SU-DHL-6 (cell line): ENCODE data around the gene KLF2.

Experiments
- H2AFZ ChIP-seq: fragments of 200-600 bp; sonication (generic); 2 replicates; pipeline ENCODE4 v1.6.1; 2014; ENCODE audit warnings: low read depth, mild to moderate bottlenecking, moderate library complexity, mixed read lengths, antibody characterized with exemption, low read length; ENCODE audit not compliant: severe bottlenecking
- H3F3A ChIP-seq: fragments of 200-600 bp; shearing (Covaris generic); 2 replicates; pipeline ENCODE4 v1.6.0; 2016; ENCODE audit warnings: antibody characterized with exemption, mild to moderate bottlenecking; ENCODE audit not compliant: insufficient read depth
- H3K27ac ChIP-seq: fragments of 200-600 bp; sonication (generic); 2 replicates; pipeline ENCODE4 v1.5.1; 2016; ENCODE audit warnings: low read depth, mild to moderate bottlenecking, low read length, moderate library complexity, mixed read lengths
- H3K27me3 ChIP-seq: fragments of 200-600 bp; sonication (generic), shearing (Covaris generic); 2 replicates; pipeline ENCODE4 v1.6.0; 2014; ENCODE audit warnings: mild to moderate bottlenecking, low read length
- H3K36me3 ChIP-seq: fragments of 200-600 bp; sonication (generic); 2 replicates; pipeline ENCODE4 v1.6.1; 2014; ENCODE audit warnings: mild to moderate bottlenecking, low read length, mixed read lengths
- H3K4me2 ChIP-seq: fragments of 300-600, 200-600 bp; shearing (Covaris generic), sonication (generic); 2 replicates; pipeline ENCODE4 v1.6.0; 2014; ENCODE audit warnings: low read length, low read depth, mild to moderate bottlenecking; ENCODE audit not compliant: poor library complexity, severe bottlenecking
- H3K4me3 ChIP-seq: fragments of 200-600 bp; sonication (generic); 2 replicates; pipeline ENCODE4 v1.5.1; 2014; ENCODE audit warnings: antibody characterized with exemption, low read length, mild to moderate bottlenecking, mixed read lengths; ENCODE audit not compliant: insufficient read depth, poor library complexity, severe bottlenecking
- H3K79me2 ChIP-seq: fragments of 200-600 bp; sonication (generic); 2 replicates; pipeline ENCODE4 v1.6.1; 2014; ENCODE audit warnings: mild to moderate bottlenecking, low read length, moderate library complexity; ENCODE audit not compliant: insufficient read depth
- H3K9ac ChIP-seq: fragments of 200-600 bp; sonication (generic); 2 replicates; pipeline ENCODE4 v1.7.0; 2014; ENCODE audit warnings: mild to moderate bottlenecking, low read length
- H3K9me2 ChIP-seq: fragments of 200-600 bp; sonication (generic); replicated peaks from 2 replicates; pipeline ENCODE4 v1.6.1; 2014; ENCODE audit warnings: low read length; ENCODE audit not compliant: insufficient read depth
- H3K9me3 ChIP-seq: fragments of 200-600 bp; sonication (generic); 2 replicates; pipeline ENCODE4 v1.6.1; 2014; ENCODE audit warnings: low read length, mixed read lengths; ENCODE audit not compliant: insufficient read depth
- H4K20me1 ChIP-seq: fragments of 200-600 bp; sonication (generic); 2 replicates; pipeline ENCODE4 v1.6.1; 2014; ENCODE audit warnings: low read depth, mild to moderate bottlenecking, antibody characterized with exemption, low read length, moderate library complexity, mixed read lengths
- EZH2phosphoT487 ChIP-seq: fragments of 200-600 bp; sonication (generic), shearing (Covaris generic); conservative IDR thresholded peaks from 2 replicates; pipeline ENCODE4 v1.6.1; 2018; ENCODE audit warnings: mild to moderate bottlenecking, antibody characterized with exemption, low read length, moderate library complexity, mixed read lengths
- TF ChIP-seq, protein P1 (sequence below): fragments of 200-600 bp; sonication (generic); IDR thresholded peaks from one replicate; pipeline ENCODE4 v1.5.1; 2017; ENCODE audit warnings: antibody characterized with exemption, mild to moderate bottlenecking, low read length, moderate library complexity; ENCODE audit not compliant: insufficient read depth, poor library complexity, severe bottlenecking

The KLF2 gene

DNA sequence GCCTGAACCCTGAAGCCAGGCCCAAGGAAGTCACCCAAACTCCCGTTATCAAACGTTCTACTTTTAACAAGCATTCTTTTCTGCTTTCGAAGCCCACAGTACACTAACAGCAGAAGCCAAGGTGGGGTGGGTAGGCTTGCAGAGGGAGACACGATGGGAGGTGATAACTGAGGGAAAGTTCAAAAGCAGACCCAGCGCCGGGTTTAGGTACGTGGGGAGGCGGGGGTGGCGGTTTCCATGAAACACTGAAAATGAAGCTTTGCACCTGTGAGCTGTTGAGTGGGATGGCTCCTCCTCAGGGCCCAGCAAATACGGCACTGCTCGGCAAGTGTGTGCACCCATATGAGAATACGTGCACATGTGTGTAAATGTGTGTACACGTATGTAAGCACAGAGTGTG lies 49.8 kb downstream of the KLF2 start:
- Histone ChIP-seq H2AFZ (no peak overlapping the region), H3K79me2 (no peaks in the 10 kb centered on the region), H3F3A (peaks cover 6% of the 10 kb centered on the region), H3K27me3 (no peaks in the 10 kb centered on the region), H3K9me3 (no peaks in the 10 kb centered on the region), H3K27ac (no peak overlapping the region), H3K36me3 (peaks cover 5% of the 10 kb centered on the region; the same call in 1 of the 2 replicates), H3K4me3 (no peak overlapping the region), H3K4me2 (no peak overlapping the region), H3K9ac (no peak overlapping the region), H4K20me1 (peaks cover 10% of the 10 kb centered on the region; the same call in 1 of the 2 replicates), H3K9me2 (no peaks in the 10 kb centered on the region)
- TF ChIP-seq EZH2phosphoT487, result no peak
- TF ChIP-seq, protein P1, sequence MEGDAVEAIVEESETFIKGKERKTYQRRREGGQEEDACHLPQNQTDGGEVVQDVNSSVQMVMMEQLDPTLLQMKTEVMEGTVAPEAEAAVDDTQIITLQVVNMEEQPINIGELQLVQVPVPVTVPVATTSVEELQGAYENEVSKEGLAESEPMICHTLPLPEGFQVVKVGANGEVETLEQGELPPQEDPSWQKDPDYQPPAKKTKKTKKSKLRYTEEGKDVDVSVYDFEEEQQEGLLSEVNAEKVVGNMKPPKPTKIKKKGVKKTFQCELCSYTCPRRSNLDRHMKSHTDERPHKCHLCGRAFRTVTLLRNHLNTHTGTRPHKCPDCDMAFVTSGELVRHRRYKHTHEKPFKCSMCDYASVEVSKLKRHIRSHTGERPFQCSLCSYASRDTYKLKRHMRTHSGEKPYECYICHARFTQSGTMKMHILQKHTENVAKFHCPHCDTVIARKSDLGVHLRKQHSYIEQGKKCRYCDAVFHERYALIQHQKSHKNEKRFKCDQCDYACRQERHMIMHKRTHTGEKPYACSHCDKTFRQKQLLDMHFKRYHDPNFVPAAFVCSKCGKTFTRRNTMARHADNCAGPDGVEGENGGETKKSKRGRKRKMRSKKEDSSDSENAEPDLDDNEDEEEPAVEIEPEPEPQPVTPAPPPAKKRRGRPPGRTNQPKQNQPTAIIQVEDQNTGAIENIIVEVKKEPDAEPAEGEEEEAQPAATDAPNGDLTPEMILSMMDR, result no peak

DNA sequence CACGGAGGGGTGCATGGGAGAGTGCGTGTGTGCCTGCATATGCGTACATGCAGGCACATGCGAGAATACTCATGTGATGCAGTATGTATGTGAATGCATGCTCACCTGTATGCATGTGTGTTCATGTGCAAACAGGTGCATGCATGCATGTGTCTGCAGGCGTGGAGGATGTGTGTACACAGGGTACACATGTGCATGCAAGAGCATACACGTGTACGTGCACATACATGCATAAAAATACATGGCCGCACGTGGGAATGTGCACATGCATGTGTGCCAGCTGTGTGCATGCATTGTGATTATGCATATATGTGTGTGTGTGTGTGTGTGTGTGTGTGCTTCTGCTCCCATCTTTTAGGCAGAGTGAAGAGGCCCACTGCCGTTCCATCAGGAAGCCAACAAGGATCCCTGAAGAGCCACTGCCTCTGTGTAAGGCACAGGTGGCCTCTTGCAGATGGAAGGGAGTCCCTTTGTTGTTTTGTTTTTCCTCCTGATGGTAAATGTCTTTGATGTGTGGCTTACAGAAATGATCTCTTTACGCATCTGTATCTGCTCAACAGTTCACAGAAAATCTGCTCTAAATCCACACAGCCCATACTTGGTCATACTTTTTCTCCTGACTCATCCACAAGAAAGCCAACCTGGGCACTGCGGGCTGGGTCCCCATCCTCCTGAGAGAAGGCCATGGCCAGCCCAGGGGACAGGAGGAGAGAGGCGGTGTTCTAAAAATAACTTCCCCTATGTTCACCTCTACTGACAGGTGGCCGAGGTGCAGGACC lies 50.7 kb downstream of the KLF2 start:
- H3K79me2 ChIP-seq, result no peaks in the 10 kb centered on the region
- peaks cover 5% of the 10 kb centered on the region; the same call in 1 of the 2 replicates for H3K36me3 ChIP-seq
- H2AFZ ChIP-seq, result no peak overlapping the region
- H4K20me1 ChIP-seq, result peaks cover 10% of the 10 kb centered on the region; the same call in 1 of the 2 replicates
- no peak overlapping the region for H3K27ac ChIP-seq
- H3K27me3 ChIP-seq, result no peaks in the 10 kb centered on the region
- H3K4me2 ChIP-seq, result no peak overlapping the region
- TF ChIP-seq EZH2phosphoT487, result no peak
- TF ChIP-seq, protein P1, result no peak
- H3F3A ChIP-seq, result peaks cover 6% of the 10 kb centered on the region
- H3K9me3 ChIP-seq, result no peaks in the 10 kb centered on the region
- H3K9me2 ChIP-seq, result no peaks in the 10 kb centered on the region
- H3K9ac ChIP-seq, result no peak overlapping the region
- no peak overlapping the region for H3K4me3 ChIP-seq

DNA sequence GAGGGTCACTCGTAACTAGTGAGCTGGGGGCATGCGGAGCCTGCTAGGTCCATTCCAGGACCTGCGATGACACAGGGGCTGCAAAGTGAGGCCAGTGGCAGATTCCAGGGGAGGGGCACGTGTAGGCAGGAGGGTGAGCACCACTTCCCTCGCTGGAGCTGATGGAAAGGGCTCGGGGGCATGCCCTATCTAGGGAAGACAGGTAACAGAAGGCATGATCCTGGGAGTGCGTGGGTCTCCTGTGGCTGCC lies 51.2 kb downstream of the KLF2 start:
- Histone ChIP-seq H3K27me3 (no peaks in the 10 kb centered on the region), H3K27ac (no peak overlapping the region), H4K20me1 (peaks cover 5% of the 10 kb centered on the region; the same call in 1 of the 2 replicates), H3K9ac (no peak overlapping the region), H3K36me3 (peaks cover 5% of the 10 kb centered on the region; the same call in 1 of the 2 replicates), H3K79me2 (no peaks in the 10 kb centered on the region), H3K4me2 (no peak overlapping the region), H2AFZ (no peak overlapping the region), H3K9me3 (no peaks in the 10 kb centered on the region), H3K9me2 (no peaks in the 10 kb centered on the region), H3K4me3 (no peak overlapping the region), H3F3A (peaks cover 6% of the 10 kb centered on the region)
- TF ChIP-seq EZH2phosphoT487, result no peak
- TF ChIP-seq, protein P1, result no peak
